GM13977 (cell line): ENCODE results near the gene LMNA.

ENCODE experiments used
- DNase-seq: peaks from one replicate; pipeline ENCODE4 v3.0.0; 2012; ENCODE audit warnings: low spot score
- CTCF ChIP-seq: IDR thresholded peaks from 2 replicates; pipeline ENCODE4 v1.5.1; 2012; ENCODE audit warnings: mild to moderate bottlenecking, control low read depth; ENCODE audit not compliant: insufficient read depth; ENCODE audit errors: extremely low read depth, missing control alignments
- in situ Hi-C: fragments of 300-500 bp; cut with MboI; formaldehyde crosslinking; loops from one replicate; pipeline ENCODE4 v1.12.0; 2022; ENCODE audit warnings: low sequenced_read_pairs, low pct_unique_long_range_greater_than_20kb, mixed read lengths, inconsistent platforms; ENCODE audit not compliant: unreplicated experiment

LMNA gene

DNA sequence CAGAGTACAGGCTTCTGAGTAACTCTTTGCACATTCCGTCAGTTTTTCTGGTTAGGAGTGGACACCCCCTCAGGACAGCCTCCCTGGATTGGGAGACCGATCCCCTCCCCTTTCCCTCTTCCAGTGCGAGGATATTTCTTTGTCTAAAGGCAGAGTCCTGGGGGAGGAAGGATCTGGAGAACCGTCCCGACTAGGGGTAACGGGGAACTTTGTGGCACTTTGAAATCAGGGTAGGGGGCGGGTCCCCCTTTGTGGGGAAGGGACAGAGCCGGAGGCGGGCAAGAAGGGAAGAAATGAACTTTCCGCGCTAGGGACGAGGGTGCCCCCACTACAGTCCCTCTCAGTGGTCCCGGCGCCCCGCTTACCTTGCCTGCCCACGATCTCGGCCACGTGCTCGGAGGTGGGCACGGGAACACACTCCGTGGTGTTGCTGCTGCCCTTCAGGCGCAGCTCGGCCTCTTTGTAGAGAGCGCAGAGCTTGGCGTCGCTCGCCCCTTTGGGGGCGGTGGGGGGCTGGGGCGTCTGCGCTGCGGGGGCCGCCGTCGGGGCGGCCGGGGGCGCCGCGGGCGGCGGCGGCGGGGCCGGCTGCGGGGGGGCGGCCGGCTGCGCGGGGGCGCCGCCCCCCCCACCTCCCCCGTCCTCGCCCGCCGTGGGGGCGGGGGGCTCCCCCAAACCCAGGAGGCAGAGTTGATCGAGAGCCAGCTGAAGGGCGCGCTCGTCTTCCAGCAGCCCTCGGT is 33.2 kb upstream of the LMNA start:
- in situ Hi-C loops: no loop called here
- peak; percentile 44 for DNase-seq
- no peak for TF ChIP-seq CTCF

- no peak for TF ChIP-seq CTCF
- DNase-seq: peak; percentile 40
- in situ Hi-C loops: no loop called here
Measured at GRCh38 chr1:156081917-156082308, 32.6 kb upstream of the LMNA start.

DNA sequence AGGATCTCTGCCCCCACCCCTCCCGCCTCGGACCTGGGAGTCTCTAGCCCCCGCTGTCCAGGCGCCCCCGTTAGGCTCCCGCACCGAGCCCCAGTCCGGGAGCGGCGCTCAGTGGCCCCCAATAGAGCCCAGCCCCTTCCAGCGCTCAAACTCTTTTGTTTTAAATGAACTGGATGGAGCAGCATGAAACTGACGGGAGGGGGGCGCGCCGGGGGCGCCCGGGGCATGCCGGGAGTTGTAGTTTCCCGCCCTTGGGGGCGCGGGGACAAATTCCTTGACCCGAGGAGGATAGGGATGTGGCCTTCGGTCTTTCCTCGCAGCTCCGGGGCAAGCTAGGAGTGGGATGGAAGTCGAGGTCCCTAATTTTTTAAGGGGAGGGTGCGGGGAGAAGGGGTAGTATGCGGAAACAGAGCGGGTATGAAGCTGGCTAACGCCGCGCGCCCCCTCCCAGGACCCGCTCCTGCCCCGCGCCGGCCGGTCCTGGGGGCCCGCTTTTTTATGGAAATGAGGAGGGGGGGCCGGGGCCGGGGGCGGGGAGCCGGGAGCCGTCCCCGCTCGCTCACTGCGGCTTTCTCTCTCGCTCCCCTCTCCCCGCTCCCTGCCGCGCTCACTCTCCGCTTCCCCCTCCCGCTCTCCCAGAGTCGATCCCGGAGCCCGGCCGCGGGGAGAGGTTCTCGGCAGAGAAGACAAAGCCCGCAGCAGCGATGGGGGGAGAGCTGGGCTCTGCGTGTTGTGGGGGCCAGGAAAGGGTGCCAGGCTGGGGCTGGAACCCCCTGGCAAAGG is 32.0 kb upstream of the LMNA start, which contains the start of gene MEX3A:
TSS of gene MEX3A (minus strand) at position 157 of the 783 bp plus-strand sequence. CDS start 467 bp downstream, outside the sequence.
- peak; percentile 90 for DNase-seq
- in situ Hi-C loops: no loop called here
- no peak for TF ChIP-seq CTCF

DNA sequence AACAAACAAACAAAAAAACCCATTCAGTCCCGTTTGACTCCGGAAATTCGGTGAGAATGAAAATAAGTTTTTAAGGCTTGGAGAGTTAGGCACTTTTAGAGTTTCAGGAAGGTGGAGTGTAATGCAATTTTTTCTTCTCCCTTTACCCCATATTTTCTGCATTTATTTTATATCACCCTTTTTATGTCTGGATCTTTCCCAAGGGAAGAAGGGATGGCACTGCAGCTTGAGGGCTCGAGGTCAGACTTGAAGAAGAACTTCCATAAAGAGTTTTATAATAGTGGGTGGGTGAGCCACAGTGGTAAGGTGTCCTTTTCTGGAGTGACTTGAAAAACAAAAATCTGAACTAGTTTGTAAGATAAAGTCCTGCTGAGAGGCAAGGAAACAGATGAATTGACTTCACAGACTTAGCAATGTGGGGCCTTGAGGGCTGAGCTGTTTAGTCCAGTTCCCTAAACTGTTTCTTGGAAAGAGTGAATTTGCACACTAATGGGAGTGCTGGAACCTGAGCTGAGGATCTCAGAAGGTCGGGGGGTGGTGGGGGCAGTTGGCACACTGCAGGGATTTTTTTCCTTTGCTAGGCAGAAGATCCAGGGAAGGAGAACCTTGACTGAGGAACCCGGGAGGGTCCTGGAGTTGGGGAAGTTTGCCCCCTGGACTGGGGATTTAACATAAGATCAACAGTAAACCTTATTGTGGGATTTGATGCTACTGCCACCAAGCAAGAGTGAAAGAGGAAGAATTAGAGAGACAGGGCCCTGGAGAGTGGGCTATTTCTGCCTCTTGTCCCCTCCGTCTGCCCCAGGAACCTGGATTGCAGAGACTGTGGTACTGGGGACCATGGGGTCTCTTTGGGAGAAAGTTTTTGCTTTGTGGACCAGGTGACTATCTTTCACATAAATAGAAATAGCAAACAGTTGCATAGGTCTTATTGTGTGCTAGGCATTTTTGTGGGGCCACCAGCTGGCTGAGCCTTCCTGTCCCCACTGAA is 30.4 kb upstream of the LMNA start:
- in situ Hi-C loops: no loop called here
- DNase-seq: no peak
- no peak for TF ChIP-seq CTCF

DNA sequence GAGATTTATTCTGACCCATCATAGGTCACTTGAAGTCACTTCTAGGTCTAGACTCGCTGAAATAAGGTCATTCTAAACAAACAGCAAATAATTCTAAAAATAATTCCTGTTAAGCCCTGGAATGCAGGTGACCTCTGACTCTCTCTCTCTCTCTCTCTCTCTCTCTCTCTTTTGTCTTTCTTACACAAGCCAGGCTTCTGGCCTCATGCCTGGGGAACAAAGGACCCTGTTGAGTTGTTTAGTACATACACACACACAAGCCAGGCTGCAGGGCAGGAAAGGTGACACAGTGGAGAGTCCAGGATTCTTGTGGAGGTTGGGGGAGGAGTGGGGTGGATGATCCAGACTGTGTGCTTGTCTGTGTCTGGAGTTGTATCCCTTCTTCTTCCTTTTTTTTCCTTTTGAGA is 28.3 kb upstream of the LMNA start:
- no peak for TF ChIP-seq CTCF
- DNase-seq: no peak
- in situ Hi-C loops: no loop called here

GRCh38 chr1:156089704-156090103 is 24.8 kb upstream of the LMNA start:
- no peak for TF ChIP-seq CTCF
- DNase-seq: no peak
- in situ Hi-C loops: loop anchor here (5.0 to 10.0 kb wide), 2 partner anchors 43 to 225 kb away; no protein-coding TSS in a partner anchor
